Common myeloid progenitor, CD34-positive (primary cell): Measurements from ENCODE around the gene PRKN.

ENCODE experiments used
- CTCF ChIA-PET: fragments of 350-600 bp; sonication (Branson Sonifier 250); formaldehyde crosslinking; loops from one replicate; lab custom pipeline; 2021; ENCODE audit warnings: antibody characterized with exemption; lab: Charles Lee
- POLR2A ChIA-PET: fragments of 350-600 bp; sonication (Branson Sonifier 250); formaldehyde crosslinking; loops from one replicate; lab custom pipeline; 2021; ENCODE audit warnings: antibody characterized with exemption; lab: Charles Lee
- DNase-seq, 3 donors: peaks; one replicate each; pipeline versions ENCODE4 v3.0.0 to v3.0.0-alpha.2; 2013
- H3K27ac ChIP-seq, 2 experiments: 1 replicate in 1 of 2; 2 replicates in 1 of 2; pipeline ENCODE4 v1.7.0; 2013; ENCODE audit warnings: inconsistent platforms in 2 of 2, low read length in 2 of 2, mild to moderate bottlenecking in 2 of 2, low read depth in 1 of 2, moderate library complexity in 1 of 2; ENCODE audit not compliant: severe bottlenecking in 2 of 2, insufficient read depth in 1 of 2, poor library complexity in 1 of 2
- H3K27me3 ChIP-seq, 5 experiments: replicated peaks in 2 of 5; 1 replicate in 3 of 5; 2 replicates in 2 of 5; pipeline versions ENCODE4 v1.6.1 to v1.7.0; 2013; ENCODE audit warnings: low read length in 4 of 5, mild to moderate bottlenecking in 2 of 5, moderate library complexity in 2 of 5, inconsistent platforms in 1 of 5; ENCODE audit not compliant: insufficient read depth in 5 of 5, control insufficient read depth in 4 of 5
- H3K36me3 ChIP-seq, 4 experiments: 1 replicate in 2 of 4; 2 replicates in 2 of 4; pipeline versions ENCODE4 v1.6.1 to v1.7.0; 2013; ENCODE audit warnings: low read length in 3 of 4, control low read depth in 1 of 4, mild to moderate bottlenecking in 1 of 4; ENCODE audit not compliant: control insufficient read depth in 4 of 4, insufficient read depth in 4 of 4
- H3K4me1 ChIP-seq, 4 experiments: 1 replicate in 3 of 4; 2 replicates in 1 of 4; pipeline versions ENCODE4 v1.6.1 to v1.7.1; 2013; ENCODE audit warnings: low read length in 3 of 4, mild to moderate bottlenecking in 3 of 4, control low read depth in 1 of 4, inconsistent platforms in 1 of 4, moderate library complexity in 1 of 4; ENCODE audit not compliant: control insufficient read depth in 4 of 4, insufficient read depth in 4 of 4; ENCODE audit errors: control extremely low read depth in 1 of 4
- H3K4me3 ChIP-seq, 7 experiments: 1 replicate in 4 of 7; 2 replicates in 3 of 7; pipeline versions ENCODE4 v1.5.1 to v1.7.0; 2013; ENCODE audit warnings: mild to moderate bottlenecking in 7 of 7, low read length in 6 of 7, moderate library complexity in 6 of 7, inconsistent platforms in 2 of 7, low read depth in 2 of 7, control low read depth in 1 of 7; ENCODE audit not compliant: insufficient read depth in 4 of 7, control insufficient read depth in 1 of 7; ENCODE audit errors: extremely low read depth in 1 of 7
- H3K9me3 ChIP-seq, 5 experiments: 1 replicate in 4 of 5; 2 replicates in 1 of 5; pipeline versions ENCODE4 v1.6.1 to v1.7.1; 2013; ENCODE audit warnings: low read length in 4 of 5, mild to moderate bottlenecking in 2 of 5, inconsistent platforms in 1 of 5, low read depth in 1 of 5, moderate library complexity in 1 of 5; ENCODE audit not compliant: control insufficient read depth in 4 of 5, insufficient read depth in 2 of 5; ENCODE audit errors: control extremely low read depth in 1 of 5
- WGBS: methylation state at CpG from one replicate; pipeline ENCODE4 v1.1.5; 2013; ENCODE audit not compliant: insufficient coverage; 5-methylcytosine and 5-hydroxymethylcytosine counted together

Gene PRKN

GRCh38 chr6:162270966-162271365 lies 456.6 kb downstream of the PRKN start:
- no peak for DNase-seq
- POLR2A ChIA-PET = no interaction called here

GRCh38 chr6:162267641-162268040 lies 459.9 kb downstream of the PRKN start:
- Histone ChIP-seq H3K27me3 (no peaks in the 10 kb centered on the region), H3K4me3 (no peak overlapping the region), H3K9me3 (no peaks in the 10 kb centered on the region), H3K4me1 (no peaks in the 10 kb centered on the region), H3K27ac (no peak overlapping the region), H3K36me3 (no peaks in the 10 kb centered on the region)
- WGBS = 100% methylated on average over 1 of the region's 2 CpGs
- no peak for DNase-seq
- CTCF ChIA-PET = no interaction called here
- POLR2A ChIA-PET = no interaction called here

More at GRCh38 chr6:162270966-162271365, 456.6 kb downstream of the PRKN start:
- 100% methylated on average over 4 of the region's 5 CpGs for WGBS
- H3K4me1 ChIP-seq = no peaks in the 10 kb centered on the region
- H3K4me3 ChIP-seq = no peak overlapping the region
- no peaks in the 10 kb centered on the region for H3K9me3 ChIP-seq
- CTCF ChIA-PET = no interaction called here
- H3K27me3 ChIP-seq = no peaks in the 10 kb centered on the region
- no peak overlapping the region for H3K27ac ChIP-seq
- no peaks in the 10 kb centered on the region for H3K36me3 ChIP-seq

GRCh38 chr6:162267126-162267525 lies 460.4 kb downstream of the PRKN start:
- no peak for DNase-seq
- Histone ChIP-seq H3K27ac (no peak overlapping the region), H3K4me1 (no peaks in the 10 kb centered on the region), H3K27me3 (no peaks in the 10 kb centered on the region), H3K9me3 (no peaks in the 10 kb centered on the region), H3K36me3 (no peaks in the 10 kb centered on the region), H3K4me3 (no peak overlapping the region)
- POLR2A ChIA-PET = no interaction called here
- WGBS = 100% methylated on average over 1 of the region's 4 CpGs
- CTCF ChIA-PET = no interaction called here

- Histone ChIP-seq H3K9me3 (no peaks in the 10 kb centered on the region), H3K27me3 (no peaks in the 10 kb centered on the region), H3K4me3 (no peak overlapping the region), H3K27ac (no peak overlapping the region), H3K4me1 (no peaks in the 10 kb centered on the region), H3K36me3 (no peaks in the 10 kb centered on the region)
- DNase-seq = no peak
- 95% methylated on average over 5 of the region's 6 CpGs for WGBS
- POLR2A ChIA-PET = no interaction called here
- CTCF ChIA-PET = no interaction called here
These were observed 463.0 kb downstream of the PRKN start for GRCh38 chr6:162264581-162264980.

- Histone ChIP-seq H3K9me3 (peaks cover 0 to 2% (median 0%) of the 10 kb centered on the region in 5 experiments), H3K36me3 (no peaks in the 10 kb centered on the region), H3K4me1 (no peaks in the 10 kb centered on the region), H3K27ac (no peak overlapping the region), H3K4me3 (no peak overlapping the region), H3K27me3 (no peaks in the 10 kb centered on the region)
- 88% methylated on average over 7 of the region's 15 CpGs for WGBS
- DNase-seq = no peak
- CTCF ChIA-PET = no interaction called here
- POLR2A ChIA-PET = no interaction called here
These were observed 464.9 kb downstream of the PRKN start for GRCh38 chr6:162262466-162263196.

- ChIA-PET POLR2A (no interaction called here), CTCF (no interaction called here)
- H3K27me3 ChIP-seq = no peaks in the 10 kb centered on the region
- H3K36me3 ChIP-seq = no peaks in the 10 kb centered on the region
- H3K4me3 ChIP-seq = no peak overlapping the region
- peaks cover 0 to 2% (median 0%) of the 10 kb centered on the region in 5 experiments for H3K9me3 ChIP-seq
- H3K27ac ChIP-seq = no peak overlapping the region
- WGBS = no CpG with 5 or more reads among the region's 1 CpG
- no peaks in the 10 kb centered on the region for H3K4me1 ChIP-seq
- DNase-seq = no peak
These were observed 466.0 kb downstream of the PRKN start for GRCh38 chr6:162261598-162261997.

- Histone ChIP-seq H3K36me3 (no peaks in the 10 kb centered on the region), H3K4me1 (no peaks in the 10 kb centered on the region), H3K27ac (no peak overlapping the region), H3K27me3 (no peaks in the 10 kb centered on the region), H3K4me3 (no peak overlapping the region), H3K9me3 (peaks cover 0 to 2% (median 0%) of the 10 kb centered on the region in 5 experiments)
- DNase-seq = no peak
- WGBS = no CpG with 5 or more reads among the region's 1 CpG
- POLR2A ChIA-PET = no interaction called here
- CTCF ChIA-PET = no interaction called here
These were observed 467.5 kb downstream of the PRKN start for GRCh38 chr6:162260027-162260426.
